ENCODE measurements around the gene PLBD1.

PLBD1 gene, protein sequence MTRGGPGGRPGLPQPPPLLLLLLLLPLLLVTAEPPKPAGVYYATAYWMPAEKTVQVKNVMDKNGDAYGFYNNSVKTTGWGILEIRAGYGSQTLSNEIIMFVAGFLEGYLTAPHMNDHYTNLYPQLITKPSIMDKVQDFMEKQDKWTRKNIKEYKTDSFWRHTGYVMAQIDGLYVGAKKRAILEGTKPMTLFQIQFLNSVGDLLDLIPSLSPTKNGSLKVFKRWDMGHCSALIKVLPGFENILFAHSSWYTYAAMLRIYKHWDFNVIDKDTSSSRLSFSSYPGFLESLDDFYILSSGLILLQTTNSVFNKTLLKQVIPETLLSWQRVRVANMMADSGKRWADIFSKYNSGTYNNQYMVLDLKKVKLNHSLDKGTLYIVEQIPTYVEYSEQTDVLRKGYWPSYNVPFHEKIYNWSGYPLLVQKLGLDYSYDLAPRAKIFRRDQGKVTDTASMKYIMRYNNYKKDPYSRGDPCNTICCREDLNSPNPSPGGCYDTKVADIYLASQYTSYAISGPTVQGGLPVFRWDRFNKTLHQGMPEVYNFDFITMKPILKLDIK

DNA sequence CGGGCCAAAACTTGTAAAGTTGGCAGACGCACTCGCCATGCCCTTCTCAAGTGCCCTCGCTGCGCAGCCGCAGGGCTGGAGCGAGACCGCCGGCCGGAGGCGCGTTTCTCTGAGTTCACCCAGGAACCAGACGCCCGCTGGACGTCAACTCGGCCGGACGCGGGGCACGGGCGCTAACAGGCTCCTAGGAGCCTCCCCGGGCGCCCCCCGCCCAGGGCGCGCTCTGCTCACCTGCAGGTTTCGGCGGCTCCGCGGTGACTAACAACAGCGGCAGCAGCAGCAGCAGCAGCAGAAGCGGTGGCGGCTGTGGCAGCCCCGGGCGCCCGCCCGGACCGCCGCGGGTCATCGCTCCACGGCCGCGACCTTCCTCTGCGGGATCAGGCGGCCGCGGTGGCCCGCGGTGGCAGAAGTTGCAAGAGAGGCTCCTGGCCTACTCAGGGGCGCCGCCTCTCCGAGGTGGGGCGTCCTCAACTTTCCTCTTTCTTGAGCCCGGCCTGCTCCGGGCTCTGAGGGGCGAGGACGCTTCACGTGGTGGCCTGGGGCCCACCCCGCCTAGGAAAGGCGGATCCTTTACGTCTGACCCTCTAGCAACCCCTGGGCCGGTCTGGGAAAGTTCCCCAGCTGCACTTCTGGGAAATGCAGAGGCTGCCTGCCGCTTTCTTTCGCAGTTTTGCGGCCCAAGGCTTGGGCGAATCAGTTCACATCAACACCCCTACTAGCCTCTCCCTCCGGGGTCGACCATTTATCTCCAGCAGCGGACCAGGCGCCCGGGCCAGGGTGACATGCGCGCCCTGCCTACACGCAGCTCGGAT, at the start of gene PLBD1:
PLBD1 (minus strand) TSS at position 533 of the 812 bp plus-strand sequence; CDS start at position 346, 187 bp downstream.
- no peak for DNase-seq

DNA sequence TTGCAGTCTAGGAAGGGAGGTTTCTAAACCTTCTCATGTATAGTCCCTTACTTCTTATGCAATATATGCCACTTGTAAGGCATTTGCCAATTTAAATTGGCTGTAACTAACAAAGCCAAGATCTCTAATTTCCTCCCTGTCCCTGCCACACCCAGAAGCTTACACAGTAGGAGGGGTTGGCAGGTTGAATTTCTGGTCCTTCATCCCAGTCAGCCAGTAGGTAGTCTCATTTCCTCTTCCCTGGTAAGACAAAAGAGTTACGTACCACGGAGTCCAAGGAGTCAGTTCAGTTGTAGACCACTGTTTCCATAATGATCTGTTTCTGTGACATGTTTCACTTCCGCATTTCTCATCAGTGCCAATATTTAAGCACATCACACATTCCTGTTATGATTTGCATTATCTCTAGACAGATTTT, 47.0 kb upstream of the PLBD1 start:
- no peak for DNase-seq

DNA sequence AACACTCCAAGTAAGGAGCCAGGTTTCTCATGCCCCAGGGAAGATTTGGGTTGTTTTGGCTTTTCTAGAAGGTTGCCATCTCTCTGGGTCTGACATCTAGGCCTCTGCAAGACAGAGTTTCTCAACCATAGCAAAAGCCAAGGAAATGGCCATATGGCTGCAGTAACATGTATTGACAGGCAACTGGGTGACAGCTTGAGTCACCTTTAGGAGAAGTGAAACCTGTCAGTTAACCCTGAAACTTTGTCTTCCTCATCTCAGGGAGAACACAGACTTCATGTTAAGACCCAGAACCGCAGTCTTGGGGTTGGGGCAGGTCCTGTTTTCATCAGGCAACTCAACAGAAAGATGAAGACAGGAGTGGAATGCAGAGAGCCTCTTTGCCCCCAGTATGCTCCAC, 46.0 kb upstream of the PLBD1 start:
- DNase-seq, result no peak

DNA sequence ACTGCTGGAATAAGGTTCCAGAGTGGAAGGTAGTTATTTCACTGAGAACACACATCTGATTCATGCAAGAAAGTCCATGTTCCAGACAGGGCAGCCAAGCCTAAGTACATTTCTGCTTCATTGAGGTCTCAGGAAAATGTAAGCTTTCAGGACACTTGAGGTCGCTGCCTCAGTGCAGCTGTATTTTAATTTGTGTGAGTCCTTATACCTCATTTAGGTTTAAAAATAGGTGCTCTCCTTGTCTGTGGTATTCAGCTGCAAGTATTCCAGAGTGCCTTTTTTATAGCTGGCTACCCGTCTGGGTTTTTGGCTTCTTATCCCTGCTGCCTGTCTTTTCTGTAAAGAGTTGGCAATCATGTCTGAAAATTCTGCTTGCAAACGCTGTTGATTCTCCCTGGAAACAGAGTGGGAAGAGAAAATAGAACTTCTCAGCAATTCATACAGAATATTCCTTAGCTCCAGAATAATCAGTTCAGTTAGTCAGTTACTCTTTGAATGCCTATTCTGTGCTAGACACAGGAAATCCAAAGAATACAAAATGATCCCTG, 45.3 kb upstream of the PLBD1 start:
- no peak for DNase-seq

DNA sequence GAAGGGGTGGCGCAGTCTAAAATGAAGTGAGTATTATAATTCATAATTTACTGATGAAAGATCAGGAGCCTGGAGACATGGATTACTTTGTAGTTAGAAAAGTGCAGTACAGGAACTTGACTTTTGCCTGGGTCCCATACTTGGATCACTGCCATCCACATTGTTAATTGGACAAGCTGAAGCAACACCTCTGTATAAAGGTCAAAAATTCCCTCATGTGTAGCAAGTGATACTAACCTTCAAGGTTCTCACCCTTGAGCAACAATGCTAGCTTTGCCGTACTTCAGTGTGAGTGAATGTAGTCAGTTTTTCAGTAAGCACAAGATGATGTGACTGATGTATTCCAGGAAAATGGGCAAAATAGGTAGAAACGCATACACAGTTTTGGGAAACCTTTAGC, 44.6 kb upstream of the PLBD1 start:
- no peak for DNase-seq

DNA sequence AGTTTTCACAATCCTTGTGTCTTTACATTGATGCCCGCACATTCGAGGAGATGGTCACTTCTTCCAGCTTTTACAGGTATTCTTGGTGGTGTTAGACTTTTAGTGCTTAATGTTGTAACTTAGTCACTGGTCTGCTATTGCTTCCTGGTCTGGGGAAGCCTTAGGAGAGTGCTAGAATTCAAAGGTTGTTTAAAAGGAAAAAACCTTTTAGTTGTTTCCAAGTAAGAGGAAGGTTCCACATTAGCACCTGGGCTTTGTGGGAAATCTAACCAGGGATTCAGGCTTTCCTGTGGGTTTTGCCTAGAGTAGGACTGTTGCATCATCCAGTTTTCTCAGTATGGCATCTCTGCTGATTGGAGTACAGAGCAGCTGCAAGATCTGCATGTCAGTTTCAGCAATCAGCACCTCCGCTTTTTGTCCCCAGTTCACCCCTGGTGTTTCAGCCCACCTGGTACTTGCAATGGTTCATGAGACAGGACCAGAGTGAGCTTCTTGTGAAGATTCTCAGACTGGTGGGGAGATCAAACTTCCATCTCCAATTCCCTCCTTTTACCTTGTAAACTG, 44.0 kb upstream of the PLBD1 start:
- no peak for DNase-seq

DNA sequence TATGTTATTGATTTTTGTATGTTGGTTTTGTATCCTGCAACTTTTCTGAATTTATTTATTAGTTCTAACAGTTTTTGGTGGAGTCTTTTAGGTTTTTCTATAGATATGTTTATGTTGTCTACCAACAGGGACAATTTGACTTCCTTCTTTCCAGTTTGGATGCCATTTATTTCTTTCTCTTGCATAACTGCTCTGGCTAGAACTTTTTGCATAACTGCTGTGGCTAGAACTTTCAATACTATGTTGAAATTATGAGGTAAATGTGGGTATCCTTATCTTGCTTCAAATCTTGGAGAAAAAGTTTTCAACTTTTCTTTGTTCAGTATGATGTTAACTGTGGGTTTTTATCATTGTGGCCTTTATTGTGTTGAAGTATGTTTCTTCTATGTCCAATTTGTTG, 39.9 kb upstream of the PLBD1 start:
- no peak for DNase-seq

DNA sequence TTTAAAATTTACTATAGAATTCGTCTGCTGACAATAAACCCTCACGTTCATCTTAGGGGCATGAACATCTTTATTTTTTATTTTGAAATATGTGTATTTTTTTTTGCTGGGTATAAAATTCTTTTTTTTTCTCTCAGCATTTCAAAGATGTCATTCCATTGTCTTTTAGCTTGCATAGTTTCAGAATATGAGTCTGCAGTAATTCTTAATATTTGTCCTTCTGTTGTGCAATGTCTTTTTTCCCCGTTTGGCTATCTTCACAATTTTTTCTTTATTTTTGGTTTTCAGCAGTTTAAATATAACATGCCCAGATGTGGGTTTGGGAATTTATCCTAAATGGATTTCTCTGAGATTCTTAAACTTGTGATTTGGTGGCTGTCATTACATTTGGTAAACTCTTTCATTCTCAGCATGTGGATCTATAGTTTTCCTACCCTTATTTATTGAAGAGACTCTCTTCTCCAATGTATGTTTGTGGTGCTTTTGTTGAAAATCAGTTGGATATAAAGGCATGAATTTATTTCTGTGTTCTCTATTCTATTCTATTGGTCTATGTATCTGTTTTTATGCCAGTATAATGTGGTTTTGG, 37.8 kb upstream of the PLBD1 start:
- DNase-seq, result no peak

DNA sequence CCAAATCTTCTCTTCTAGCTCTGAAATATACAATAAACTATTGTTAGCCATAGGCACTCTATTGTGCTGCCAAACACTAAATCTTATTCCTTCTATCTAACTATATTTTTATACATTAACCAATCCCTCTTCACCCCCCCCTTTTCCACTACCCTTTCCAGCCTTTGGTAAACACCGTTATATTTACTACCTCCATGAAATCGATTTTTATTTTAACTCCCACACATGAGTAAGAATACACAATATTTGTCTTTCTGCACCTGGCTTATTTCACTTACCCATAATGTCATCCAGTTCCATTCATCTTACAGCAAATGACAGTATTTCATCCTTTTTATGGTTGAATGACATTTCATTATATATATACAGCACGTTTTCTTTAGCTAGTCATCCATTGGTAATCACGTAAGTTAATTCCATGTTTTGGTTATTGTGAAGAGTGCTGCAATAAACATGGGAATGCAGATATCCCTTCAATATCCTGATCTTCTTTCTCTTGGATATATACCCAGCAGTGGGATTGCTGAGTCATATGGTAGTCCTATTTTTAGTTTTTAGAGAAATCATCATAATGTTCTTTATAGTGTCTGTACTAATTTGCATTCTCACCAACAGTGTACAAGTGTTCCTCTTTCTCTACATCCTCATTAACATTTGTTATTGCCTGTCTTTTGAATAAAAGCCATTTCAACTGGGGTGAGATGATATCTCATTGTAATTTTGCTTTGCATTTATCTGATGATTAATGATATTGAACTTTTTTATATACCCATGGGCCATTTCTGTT, 34.2 kb upstream of the PLBD1 start:
- DNase-seq, result no peak

DNA sequence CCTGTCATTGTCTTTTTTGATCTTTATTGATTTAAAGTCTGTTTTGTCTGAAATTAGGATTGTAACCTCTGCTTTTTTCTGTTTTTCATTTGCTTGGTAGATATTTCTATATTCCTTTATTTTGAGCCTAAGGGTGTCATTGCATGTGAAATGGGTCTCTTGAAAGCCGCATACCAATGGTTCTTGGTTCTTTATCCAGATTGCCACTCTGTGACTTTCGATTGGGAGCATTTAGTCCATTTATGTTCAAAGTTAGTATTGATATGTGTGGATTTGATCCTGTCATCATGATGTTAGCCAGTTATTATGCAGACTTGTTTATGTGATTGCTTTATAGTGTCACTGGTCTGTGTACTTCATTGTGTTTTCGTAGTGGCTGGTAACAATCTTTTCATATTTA, 29.8 kb upstream of the PLBD1 start:
- no peak for DNase-seq

DNA sequence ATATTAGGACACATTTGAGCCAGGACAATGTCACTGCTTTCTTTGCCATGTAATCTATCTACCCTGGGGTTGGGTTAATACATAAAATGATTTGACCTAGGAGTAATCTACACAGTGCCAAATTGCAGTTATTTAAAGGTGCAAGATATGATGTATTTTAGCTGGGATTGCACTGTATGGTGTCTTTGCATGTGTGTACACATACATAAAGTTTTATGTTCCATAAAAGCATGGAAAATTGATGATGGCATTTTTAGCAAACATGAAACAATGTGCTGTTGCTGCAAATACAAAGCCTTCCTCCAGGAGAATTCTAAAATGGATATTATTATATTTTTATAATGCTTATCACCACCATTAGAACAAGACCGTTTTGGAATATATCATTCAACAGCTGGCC, 24.0 kb upstream of the PLBD1 start:
- DNase-seq, result no peak

DNA sequence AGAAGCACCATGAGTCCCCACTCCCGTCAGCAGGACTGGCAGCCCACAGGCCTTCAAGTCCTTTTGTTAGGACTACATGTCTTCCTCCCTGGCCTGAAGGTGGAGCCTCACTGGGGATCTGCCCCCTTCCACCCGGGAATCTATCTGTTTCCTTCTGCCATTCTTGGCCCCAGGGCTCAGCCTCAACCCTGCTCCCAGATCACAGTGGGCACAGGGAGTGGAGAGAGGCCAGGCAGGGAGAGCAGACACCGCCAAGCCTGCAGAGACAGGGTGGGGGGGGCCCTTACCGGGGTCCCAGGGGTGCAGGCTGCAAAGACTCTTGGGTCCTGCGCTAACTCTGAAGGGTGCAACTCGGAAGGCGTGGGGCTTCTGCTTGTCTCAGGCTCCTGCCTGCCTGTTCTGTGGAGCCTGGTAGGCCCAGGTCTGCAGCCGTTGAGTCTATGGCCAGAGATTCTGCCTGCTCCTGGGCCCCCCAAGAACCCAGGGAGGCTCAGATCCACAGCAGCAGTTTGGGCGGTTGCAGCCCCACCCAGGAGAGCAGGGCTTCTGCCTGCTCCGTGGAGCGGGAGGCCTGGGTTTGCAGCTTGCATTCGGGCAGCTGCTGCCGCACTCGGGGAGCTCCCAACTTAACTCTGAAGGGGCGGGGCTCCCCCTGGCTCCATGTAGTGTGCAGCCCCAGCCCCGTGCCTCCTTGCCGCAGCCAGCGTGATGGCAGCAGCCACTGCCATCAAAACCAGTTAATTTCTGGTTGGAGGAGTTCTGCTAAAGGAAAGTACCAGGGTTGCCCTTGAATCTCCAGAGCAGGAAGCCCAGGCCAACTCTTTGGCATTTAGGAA, 21.7 kb upstream of the PLBD1 start:
- no peak for DNase-seq

DNA sequence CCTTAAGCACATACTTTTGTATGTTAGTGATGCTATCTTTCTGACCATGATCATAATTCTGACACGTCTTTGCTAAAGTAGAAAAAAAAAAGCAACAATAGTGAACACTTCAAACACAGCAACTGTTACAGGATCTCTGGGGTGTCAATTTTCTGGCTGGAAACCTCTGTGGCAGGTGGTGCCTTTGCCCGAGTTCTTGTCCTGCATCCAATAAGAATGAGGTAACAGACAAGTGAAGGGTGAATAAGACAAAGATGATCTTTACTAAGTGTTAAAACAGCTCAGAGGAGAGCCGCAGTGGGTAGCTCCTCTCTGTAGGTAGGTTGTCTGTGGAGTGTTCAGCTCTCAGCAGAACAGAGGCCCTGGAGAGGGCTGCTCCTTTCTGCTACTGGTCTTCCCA, 20.9 kb upstream of the PLBD1 start:
- DNase-seq, result no peak

DNA sequence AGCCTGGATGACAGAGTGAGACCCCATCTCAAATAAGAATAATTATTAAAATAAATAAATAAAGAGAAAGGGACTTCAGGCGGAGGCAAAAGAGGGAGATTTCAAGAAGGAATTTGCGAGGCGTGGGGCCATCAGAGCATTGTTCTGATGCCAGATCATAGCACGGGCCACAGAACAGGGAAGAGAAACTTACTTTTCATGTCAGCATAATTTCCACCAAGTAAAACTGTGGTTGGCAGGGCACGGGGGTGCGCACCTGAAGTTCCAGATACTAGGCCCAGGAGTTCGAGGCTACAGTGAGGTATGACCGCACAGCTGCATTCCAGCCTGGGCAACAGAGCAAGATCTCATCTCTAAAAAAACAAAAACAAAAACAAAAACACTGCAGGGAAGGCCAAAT, 11.0 kb upstream of the PLBD1 start:
- no peak for DNase-seq

DNA sequence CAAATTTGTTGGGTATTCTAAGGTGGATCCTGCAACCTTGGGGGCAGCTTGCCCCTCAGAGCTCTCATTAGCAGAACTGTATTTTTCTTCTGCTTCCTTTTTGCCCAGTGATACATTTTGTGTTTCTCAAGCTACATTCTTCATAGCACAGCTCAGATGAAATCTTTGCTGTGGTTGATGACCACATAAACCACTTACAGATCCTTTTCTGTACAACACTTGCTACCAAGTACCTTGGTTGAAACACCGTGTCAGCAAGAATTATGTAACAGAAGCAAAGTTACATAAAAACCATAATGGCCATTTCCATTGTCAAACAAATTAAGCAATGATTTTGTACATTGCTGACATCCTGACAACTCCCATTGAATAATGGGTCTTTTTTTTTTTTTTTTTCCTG, 9.7 kb upstream of the PLBD1 start:
- DNase-seq, result no peak

DNA sequence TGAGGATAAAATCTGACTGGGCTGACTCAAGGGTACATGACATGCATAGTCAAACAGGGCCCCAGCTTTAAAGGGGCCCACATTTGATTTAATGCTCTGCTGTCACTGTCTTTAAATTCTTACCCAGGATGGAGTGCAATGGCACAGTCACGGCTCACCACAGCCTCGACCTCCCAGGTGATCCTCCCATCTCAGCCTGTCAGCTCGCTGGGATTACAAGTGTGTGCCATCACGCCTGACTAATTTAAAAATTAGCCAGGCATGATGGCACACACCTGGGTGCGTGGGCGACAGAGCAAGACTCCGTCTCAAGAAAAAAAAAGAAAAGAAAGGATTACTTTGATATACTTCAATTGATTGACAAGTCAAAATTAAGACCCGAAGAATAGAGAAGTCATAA, 9.2 kb upstream of the PLBD1 start:
- no peak for DNase-seq

DNA sequence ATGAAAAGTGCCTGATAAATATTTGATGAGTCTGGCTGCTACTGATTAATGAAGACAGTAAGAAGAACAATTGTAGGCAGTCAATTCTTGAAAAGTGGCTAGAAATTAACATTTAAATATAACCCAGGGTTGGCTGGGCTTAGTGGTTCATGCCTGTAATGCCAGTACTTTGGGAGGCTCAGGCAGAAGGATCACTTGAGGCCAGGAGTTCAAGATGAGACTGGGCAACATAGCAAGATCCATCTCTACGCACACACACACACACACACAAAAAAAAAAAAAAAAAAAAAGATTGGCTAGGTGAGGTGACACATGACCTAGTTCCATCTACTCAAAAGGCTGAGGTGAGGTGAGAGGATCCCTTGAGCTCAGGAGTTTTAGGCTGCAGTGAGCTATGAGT, 7.9 kb upstream of the PLBD1 start:
- DNase-seq, result no peak

DNA sequence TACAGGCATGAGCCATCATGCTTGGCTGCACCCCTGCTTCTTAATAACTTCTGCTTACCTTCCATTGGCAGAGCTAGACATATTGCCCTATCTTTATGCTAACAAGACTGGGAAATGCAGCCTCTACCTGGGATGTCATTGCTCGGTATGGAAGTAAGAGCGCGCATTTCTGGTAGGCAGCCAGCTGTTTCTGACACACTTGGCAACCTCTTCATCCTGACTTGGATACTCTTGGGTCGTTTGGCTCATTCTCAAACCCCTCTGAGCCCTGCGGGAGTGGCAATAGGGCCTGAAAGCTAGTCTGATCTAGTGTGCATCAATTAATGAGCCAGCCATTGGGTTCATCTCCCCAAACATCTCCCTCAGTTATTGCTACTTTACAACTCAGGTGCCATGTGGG, 5.4 kb upstream of the PLBD1 start:
- no peak for DNase-seq

DNA sequence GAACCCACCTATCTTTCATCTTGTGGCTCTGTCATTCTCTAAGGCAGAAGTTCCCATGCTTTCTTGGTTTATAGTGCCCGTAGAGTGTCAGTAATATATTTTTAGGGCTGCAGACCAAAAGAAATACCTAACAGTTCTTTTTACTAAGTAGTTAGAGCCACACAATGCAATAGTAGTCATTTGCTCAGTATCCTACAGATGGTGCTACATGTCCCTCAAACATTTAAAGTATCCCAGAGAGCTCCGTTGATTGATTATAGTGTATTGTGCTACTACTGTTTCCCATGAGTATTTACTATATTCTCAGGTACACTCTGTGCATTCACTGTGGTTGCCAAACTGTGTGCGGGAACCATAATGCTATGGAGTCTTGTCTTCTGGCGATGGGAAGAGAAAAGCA, 4.7 kb upstream of the PLBD1 start:
- no peak for DNase-seq

DNA sequence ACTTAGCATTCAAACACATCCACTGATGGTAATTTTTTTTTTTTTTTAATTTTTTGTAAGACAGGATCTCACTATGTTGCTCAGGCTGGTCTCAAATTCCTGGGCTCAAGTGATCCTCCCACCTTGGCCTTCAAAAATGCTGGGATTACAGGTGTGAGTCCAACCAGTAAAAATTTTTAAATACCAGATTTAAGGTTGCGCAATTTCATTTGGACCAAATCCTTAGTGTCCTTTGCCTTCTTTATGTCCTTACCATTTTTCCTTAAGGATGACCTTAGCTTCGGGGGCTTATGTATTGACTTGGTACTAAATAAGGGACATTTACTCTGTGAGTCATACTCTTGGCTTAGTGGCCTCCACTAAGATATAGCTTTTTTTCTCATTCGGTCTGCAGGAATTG, 4.1 kb upstream of the PLBD1 start:
- DNase-seq, result no peak

DNA sequence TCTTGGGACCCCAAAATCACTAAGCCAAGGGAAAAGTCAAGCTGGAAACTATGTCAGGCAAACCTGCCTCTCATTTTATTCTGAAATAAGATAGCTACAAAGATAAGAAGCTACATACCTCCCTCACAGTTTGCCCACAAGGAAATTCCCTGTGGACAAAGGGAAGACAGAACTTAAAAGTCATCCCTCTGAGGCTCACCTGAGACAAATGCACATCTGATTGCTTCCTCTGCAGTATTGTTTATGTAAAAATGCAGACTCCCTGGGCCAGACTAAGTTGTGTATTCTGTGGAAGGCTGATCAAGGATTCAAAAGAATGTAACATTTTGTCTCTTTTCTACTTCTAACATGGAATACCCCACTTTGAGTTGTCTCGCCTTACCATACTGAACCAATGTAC, 2.5 kb upstream of the PLBD1 start:
- no peak for DNase-seq

Measured in activated gamma-delta T cell treated with Interleukin-2 at 50 U/mL for 16 hours (primary cell).